Esophagus squamous epithelium (tissue), 4 donors: ENCODE measurements around the gene APMAP.

ENCODE experiments used
- POLR2A ChIP-seq, 4 donors: fragments of 450-650 bp; IDR thresholded peaks; one replicate each; pipeline ENCODE4 v1.6.1; 2017; ENCODE audit warnings: antibody characterized with exemption in 4 of 4, mild to moderate bottlenecking in 4 of 4, moderate library complexity in 3 of 4
- TF ChIP-seq, protein P1 (sequence below), 6 experiments: fragments of 450-650 bp in 4 of 6; fragments of 200-600 bp in 2 of 6; sonication (generic) in 2 of 6; IDR thresholded peaks; one replicate each; pipeline ENCODE4 v1.5.1; 2016 to 2019; ENCODE audit warnings: antibody characterized with exemption in 6 of 6, mild to moderate bottlenecking in 4 of 6, moderate library complexity in 4 of 6

DNA sequence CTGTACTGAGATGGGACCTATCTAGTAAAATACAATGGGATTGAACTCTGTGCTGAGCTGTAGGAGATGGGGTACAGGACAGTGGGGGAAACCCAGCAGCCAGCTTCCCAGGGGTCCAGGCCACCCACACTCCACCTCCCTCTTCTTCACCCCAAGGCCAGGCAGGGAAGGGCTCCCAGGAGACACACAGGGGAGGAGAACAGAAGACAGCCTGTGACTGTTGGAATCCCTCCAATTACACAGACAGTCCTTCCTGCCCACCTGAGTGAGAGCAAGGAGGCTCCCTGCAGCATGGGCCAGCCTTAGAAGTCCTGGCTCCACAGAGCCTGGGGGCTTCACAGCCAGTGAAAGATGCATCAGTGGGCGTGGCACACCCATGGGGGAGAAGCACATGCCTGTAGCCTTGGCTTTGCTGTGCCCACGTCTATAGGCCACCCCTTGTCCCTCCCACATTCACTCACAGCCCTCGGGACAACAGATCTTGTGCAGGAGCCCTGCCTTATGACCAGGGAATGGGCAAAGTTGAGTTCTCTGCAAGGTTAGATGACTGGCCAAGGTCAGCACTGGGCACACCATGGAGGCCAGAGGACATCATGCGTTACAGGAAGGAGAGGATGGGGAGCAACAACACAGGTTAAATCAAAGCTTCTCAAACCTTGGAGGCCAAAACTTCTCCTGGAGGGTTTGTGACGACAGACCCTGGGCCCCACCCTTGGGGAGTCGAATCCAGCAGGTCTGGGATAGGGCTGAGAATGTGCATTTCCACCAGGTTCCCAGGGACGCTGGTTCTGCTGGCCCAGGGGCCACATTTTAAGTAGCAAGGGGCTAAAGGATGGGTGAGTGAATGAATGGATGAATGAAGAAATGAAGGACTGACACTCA is 55.8 kb downstream of the APMAP start:
- TF ChIP-seq, protein P1, sequence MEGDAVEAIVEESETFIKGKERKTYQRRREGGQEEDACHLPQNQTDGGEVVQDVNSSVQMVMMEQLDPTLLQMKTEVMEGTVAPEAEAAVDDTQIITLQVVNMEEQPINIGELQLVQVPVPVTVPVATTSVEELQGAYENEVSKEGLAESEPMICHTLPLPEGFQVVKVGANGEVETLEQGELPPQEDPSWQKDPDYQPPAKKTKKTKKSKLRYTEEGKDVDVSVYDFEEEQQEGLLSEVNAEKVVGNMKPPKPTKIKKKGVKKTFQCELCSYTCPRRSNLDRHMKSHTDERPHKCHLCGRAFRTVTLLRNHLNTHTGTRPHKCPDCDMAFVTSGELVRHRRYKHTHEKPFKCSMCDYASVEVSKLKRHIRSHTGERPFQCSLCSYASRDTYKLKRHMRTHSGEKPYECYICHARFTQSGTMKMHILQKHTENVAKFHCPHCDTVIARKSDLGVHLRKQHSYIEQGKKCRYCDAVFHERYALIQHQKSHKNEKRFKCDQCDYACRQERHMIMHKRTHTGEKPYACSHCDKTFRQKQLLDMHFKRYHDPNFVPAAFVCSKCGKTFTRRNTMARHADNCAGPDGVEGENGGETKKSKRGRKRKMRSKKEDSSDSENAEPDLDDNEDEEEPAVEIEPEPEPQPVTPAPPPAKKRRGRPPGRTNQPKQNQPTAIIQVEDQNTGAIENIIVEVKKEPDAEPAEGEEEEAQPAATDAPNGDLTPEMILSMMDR (IDR thresholded peaks at IDR 0.05): no peak
- no peak for TF ChIP-seq POLR2A (IDR thresholded peaks at IDR 0.05)
